ENCODE results near the gene PTPRG. TPM values are rescaled to one million over a fixed set of nuclear protein-coding genes. Genes with fewer than 3 reads are reported as not detected.

PTPRG gene
- total RNA-seq, 2 donors from 2014 or later, result 23.9 to 31.6 TPM

DNA sequence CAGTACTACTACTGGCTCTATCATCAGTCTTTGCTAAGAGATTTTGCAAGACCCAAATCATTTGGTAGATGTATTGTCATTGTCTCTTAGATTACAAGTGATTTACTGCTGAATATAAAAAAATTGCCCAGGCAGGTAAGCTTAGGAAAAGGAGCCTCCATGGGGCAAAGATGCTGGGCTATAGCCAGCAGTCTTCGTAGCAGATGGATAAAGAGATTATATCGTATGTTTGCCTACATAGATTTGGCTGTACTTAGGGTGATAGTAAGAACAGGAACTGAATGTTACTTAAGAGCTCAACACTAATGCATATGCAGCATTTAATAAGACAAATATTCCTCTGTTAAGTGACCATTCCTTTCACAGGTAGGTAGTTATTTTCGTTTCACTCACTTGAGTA is 48.9 kb downstream of the PTPRG start:
- WGBS, 2 donors, result 37 to 61% methylated on average over 3 of the region's 3 CpGs
- TF ChIP-seq POLR2A (IDR thresholded peaks at IDR 0.05), result no peak
- TF ChIP-seq, protein P1, sequence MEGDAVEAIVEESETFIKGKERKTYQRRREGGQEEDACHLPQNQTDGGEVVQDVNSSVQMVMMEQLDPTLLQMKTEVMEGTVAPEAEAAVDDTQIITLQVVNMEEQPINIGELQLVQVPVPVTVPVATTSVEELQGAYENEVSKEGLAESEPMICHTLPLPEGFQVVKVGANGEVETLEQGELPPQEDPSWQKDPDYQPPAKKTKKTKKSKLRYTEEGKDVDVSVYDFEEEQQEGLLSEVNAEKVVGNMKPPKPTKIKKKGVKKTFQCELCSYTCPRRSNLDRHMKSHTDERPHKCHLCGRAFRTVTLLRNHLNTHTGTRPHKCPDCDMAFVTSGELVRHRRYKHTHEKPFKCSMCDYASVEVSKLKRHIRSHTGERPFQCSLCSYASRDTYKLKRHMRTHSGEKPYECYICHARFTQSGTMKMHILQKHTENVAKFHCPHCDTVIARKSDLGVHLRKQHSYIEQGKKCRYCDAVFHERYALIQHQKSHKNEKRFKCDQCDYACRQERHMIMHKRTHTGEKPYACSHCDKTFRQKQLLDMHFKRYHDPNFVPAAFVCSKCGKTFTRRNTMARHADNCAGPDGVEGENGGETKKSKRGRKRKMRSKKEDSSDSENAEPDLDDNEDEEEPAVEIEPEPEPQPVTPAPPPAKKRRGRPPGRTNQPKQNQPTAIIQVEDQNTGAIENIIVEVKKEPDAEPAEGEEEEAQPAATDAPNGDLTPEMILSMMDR (IDR thresholded peaks at IDR 0.05), result no peak
- intact Hi-C loops (cut with DNase I), result no loop called here
- H3K9me3 ChIP-seq, result no peaks in the 10 kb centered on the region
- H3K4me1 ChIP-seq, result no peaks in the 10 kb centered on the region
- DNase-seq, result no peak
- ATAC-seq, result no peak
- no peaks in the 10 kb centered on the region for H3K27me3 ChIP-seq
- H3K4me3 ChIP-seq, result no peak overlapping the region
- H3K36me3 ChIP-seq (replicated peaks in 1 of 2; ENCODE audit: insufficient read depth in 1 of 2, low read depth in 2 of 2), result no peaks in the 10 kb centered on the region
- no peak overlapping the region for H3K27ac ChIP-seq

GRCh38 chr3:61612211-61613194 is 51.1 kb downstream of the PTPRG start:
- Histone ChIP-seq H3K27ac (no peak overlapping the region), H3K9me3 (no peaks in the 10 kb centered on the region), H3K36me3 (replicated peaks in 1 of 2; ENCODE audit: insufficient read depth in 1 of 2, low read depth in 2 of 2) (no peaks in the 10 kb centered on the region), H3K4me1 (peaks cover 7% of the 10 kb centered on the region), H3K4me3 (no peak overlapping the region), H3K27me3 (no peaks in the 10 kb centered on the region)
- 62 to 72% methylated on average over 12 to 13 of the region's 13 CpGs for WGBS, 2 donors
- no peak for ATAC-seq
- intact Hi-C loops (cut with DNase I), result no loop called here
- DNase-seq, result no peak
- no peak for TF ChIP-seq POLR2A (IDR thresholded peaks at IDR 0.05)
- TF ChIP-seq, protein P1 (IDR thresholded peaks at IDR 0.05), result no peak

GRCh38 chr3:61613666-61614065 is 52.3 kb downstream of the PTPRG start:
- WGBS, 2 donors, result 88% methylated on average over 1 of the region's 1 CpG
- H3K4me3 ChIP-seq, result no peak overlapping the region
- H3K27me3 ChIP-seq, result no peaks in the 10 kb centered on the region
- intact Hi-C loops (cut with DNase I), result no loop called here
- ATAC-seq, result no peak
- DNase-seq, result no peak
- no peaks in the 10 kb centered on the region for H3K9me3 ChIP-seq
- H3K27ac ChIP-seq, result no peak overlapping the region
- H3K4me1 ChIP-seq, result peaks cover 8% of the 10 kb centered on the region
- TF ChIP-seq, protein P1 (IDR thresholded peaks at IDR 0.05), result no peak
- TF ChIP-seq POLR2A (IDR thresholded peaks at IDR 0.05), result no peak
- no peaks in the 10 kb centered on the region for H3K36me3 ChIP-seq (replicated peaks in 1 of 2; ENCODE audit: insufficient read depth in 1 of 2, low read depth in 2 of 2)

DNA sequence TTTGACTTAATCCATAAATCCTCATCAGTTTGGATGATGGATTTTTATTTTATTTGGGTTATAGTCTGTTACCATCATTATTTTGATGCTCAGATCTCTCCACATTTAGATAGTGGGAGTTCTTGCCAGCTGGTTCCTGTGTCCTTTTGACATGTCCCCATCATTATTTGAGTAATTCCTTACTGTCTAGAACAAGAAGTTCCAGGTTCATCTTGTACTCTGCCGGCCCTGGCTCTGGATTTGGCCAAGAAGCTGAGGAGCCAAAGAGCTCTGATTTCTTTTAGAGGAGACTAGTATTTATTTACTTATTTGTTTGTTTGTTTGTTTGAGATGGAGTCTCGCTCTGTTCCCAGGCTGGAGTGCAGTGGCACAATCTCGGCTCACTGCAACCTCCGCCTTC is 54.3 kb downstream of the PTPRG start:
- intact Hi-C loops (cut with DNase I), result no loop called here
- H3K9me3 ChIP-seq, result no peaks in the 10 kb centered on the region
- no peak overlapping the region for H3K4me3 ChIP-seq
- 95 to 96% methylated on average over 4 of the region's 4 CpGs for WGBS, 2 donors
- H3K27ac ChIP-seq, result no peak overlapping the region
- H3K4me1 ChIP-seq, result peaks cover 8% of the 10 kb centered on the region
- no peak for ATAC-seq
- TF ChIP-seq POLR2A (IDR thresholded peaks at IDR 0.05), result no peak
- TF ChIP-seq, protein P1 (IDR thresholded peaks at IDR 0.05), result no peak
- DNase-seq, result peak in 1 of 4 donors; percentile 9
- no peaks in the 10 kb centered on the region for H3K36me3 ChIP-seq (replicated peaks in 1 of 2; ENCODE audit: insufficient read depth in 1 of 2, low read depth in 2 of 2)
- no peaks in the 10 kb centered on the region for H3K27me3 ChIP-seq

All from body of pancreas (tissue), 4 donors.